Neutrophil (primary cell): ENCODE measurements around the gene SOBP.

Source experiments
- H3K27ac ChIP-seq: fragments of 200-600 bp; sonication (generic); 2 replicates; pipeline ENCODE4 v1.5.1; 2016; ENCODE audit warnings: mild to moderate bottlenecking, moderate library complexity
- H3K27me3 ChIP-seq: fragments of 200-600 bp; sonication (generic); 2 replicates; pipeline ENCODE4 v1.6.0; 2016; ENCODE audit warnings: mild to moderate bottlenecking
- H3K36me3 ChIP-seq: fragments of 200-600 bp; sonication (generic); 2 replicates; pipeline ENCODE4 v1.5.1; 2017
- H3K4me1 ChIP-seq, 2 experiments: fragments of 200-600 bp in 1 of 2; sonication (generic) in 1 of 2; 1 replicate in 1 of 2; 2 replicates in 1 of 2; pipeline versions ENCODE4 v1.5.1 to v1.6.1; 2013 to 2016; ENCODE audit warnings: low read depth in 1 of 2, low read length in 1 of 2, mild to moderate bottlenecking in 1 of 2, moderate library complexity in 1 of 2; ENCODE audit not compliant: control insufficient read depth in 1 of 2, insufficient read depth in 1 of 2
- H3K4me3 ChIP-seq, 2 experiments: fragments of 200-600 bp in 1 of 2; sonication (generic) in 1 of 2; 1 replicate in 1 of 2; 2 replicates in 1 of 2; pipeline ENCODE4 v1.5.1; 2013 to 2016; ENCODE audit warnings: low read depth in 1 of 2, low read length in 1 of 2, mild to moderate bottlenecking in 1 of 2, moderate library complexity in 1 of 2
- H3K9me3 ChIP-seq: fragments of 200-600 bp; sonication (generic); 2 replicates; pipeline ENCODE4 v1.5.1; 2016
- TF ChIP-seq, protein P1 (sequence below): fragments of 200-600 bp; sonication (generic); IDR thresholded peaks from 2 replicates; pipeline ENCODE4 v1.5.1; 2016; ENCODE audit warnings: antibody characterized with exemption

SOBP gene

DNA sequence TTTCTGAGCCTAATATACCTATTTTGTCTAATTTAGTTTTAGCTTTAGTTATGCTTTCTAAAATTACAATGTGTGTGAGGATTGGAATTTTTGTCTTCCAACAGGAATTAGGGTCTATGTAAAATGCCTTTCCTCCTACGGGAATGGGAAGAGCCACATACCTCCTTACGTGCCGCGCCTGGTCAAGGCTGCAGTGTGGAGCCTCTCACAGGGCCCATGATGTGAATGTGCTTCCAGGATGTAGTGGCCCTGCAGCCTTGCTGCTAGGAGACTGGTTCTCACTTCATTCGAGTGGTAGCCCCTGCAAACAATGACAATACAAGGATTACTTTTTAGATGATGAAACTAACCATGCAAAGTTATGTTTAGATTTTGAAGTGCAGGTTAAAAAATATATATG lies 110.2 kb downstream of the SOBP start:
- H3K36me3 ChIP-seq: no peaks in the 10 kb centered on the region

DNA sequence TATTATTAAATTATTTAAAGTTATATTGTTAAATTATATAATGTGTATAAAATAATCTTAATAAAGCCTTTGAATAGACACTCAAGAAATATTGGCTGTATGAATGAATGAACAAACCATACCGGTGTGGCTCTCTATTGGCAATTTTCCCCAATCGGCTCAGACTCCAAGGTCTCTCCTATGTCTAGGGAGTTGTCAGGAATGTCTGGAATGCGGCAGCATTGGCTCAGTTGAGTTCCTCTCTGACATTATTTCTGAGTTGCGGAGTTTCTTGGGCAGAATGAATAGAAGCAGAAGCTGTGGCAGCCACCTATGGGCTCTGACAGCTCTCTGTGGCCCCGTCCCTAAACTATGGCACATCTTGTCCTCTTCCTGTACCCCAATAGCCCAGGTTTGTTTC lies 111.0 kb downstream of the SOBP start:
- Histone ChIP-seq H3K4me3 (no peak overlapping the region), H3K36me3 (no peaks in the 10 kb centered on the region), H3K27me3 (peaks cover 47% of the 10 kb centered on the region), H3K4me1 (no peaks in the 10 kb centered on the region), H3K9me3 (no peaks in the 10 kb centered on the region), H3K27ac (no peak overlapping the region)
- TF ChIP-seq, protein P1, sequence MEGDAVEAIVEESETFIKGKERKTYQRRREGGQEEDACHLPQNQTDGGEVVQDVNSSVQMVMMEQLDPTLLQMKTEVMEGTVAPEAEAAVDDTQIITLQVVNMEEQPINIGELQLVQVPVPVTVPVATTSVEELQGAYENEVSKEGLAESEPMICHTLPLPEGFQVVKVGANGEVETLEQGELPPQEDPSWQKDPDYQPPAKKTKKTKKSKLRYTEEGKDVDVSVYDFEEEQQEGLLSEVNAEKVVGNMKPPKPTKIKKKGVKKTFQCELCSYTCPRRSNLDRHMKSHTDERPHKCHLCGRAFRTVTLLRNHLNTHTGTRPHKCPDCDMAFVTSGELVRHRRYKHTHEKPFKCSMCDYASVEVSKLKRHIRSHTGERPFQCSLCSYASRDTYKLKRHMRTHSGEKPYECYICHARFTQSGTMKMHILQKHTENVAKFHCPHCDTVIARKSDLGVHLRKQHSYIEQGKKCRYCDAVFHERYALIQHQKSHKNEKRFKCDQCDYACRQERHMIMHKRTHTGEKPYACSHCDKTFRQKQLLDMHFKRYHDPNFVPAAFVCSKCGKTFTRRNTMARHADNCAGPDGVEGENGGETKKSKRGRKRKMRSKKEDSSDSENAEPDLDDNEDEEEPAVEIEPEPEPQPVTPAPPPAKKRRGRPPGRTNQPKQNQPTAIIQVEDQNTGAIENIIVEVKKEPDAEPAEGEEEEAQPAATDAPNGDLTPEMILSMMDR: no peak

More for the DNA sequence above, 110.2 kb downstream of the SOBP start:
- no peaks in the 10 kb centered on the region for H3K4me1 ChIP-seq
- no peaks in the 10 kb centered on the region for H3K9me3 ChIP-seq
- peaks cover 52% of the 10 kb centered on the region for H3K27me3 ChIP-seq
- H3K27ac ChIP-seq: no peak overlapping the region
- TF ChIP-seq, protein P1: no peak
- no peak overlapping the region for H3K4me3 ChIP-seq

DNA sequence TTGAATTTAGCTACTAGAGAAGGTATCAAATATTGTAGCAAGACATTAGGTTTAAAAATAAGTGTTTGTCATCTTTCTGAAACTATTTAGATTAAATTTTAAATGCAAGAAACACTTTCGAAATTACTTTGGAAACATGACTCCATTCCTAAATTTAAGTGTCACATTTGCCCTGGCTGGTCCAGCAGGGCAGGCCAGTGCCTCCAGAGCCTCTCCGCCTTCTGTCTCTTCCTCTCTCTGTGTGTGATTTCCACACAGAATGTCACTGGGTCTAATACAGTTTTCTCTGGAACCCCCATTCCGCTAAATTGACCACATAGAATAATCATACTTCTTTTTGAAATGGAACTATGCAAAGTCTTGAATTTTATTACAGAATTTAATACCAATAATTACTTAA lies 111.5 kb downstream of the SOBP start:
- Histone ChIP-seq H3K27ac (no peak overlapping the region), H3K36me3 (no peaks in the 10 kb centered on the region), H3K9me3 (no peaks in the 10 kb centered on the region), H3K4me3 (no peak overlapping the region), H3K27me3 (peaks cover 45% of the 10 kb centered on the region), H3K4me1 (no peaks in the 10 kb centered on the region)
- TF ChIP-seq, protein P1: no peak

DNA sequence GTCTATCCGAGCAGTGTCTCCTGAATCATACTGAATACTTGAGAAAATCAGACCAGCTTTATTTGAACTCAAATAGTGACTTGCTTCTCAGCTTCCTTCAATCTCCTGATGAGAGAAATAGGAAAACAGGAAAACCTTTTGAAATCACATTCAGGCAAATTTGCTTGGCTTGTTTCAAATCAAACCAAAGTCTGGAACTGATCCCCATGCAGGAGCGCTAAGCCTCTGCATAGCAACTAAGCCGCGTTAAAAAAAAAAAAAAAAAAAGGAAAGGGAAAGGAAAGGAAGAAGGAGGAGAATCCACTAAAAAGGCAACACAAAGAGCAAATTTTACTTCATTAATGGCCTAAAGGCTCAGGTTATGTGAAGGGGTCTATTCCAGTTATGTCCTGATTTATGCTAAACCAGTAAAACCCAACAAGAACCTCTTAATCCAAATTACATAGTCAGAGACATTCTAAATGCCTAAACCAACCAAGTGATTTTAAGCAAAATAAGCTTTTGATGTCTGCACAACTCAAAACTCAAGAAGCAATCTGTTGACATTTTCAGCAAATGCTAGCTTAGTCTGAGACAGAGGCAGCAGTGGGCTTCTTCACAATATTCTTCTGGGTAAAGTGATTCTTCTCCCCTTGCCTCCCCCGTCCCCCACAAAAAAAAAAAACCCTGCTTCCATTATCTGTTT lies 112.5 kb downstream of the SOBP start:
- TF ChIP-seq, protein P1: no peak
- Histone ChIP-seq H3K9me3 (no peaks in the 10 kb centered on the region), H3K27ac (no peak overlapping the region), H3K4me3 (no peak overlapping the region), H3K27me3 (peaks cover 44% of the 10 kb centered on the region), H3K4me1 (no peaks in the 10 kb centered on the region), H3K36me3 (no peaks in the 10 kb centered on the region)

DNA sequence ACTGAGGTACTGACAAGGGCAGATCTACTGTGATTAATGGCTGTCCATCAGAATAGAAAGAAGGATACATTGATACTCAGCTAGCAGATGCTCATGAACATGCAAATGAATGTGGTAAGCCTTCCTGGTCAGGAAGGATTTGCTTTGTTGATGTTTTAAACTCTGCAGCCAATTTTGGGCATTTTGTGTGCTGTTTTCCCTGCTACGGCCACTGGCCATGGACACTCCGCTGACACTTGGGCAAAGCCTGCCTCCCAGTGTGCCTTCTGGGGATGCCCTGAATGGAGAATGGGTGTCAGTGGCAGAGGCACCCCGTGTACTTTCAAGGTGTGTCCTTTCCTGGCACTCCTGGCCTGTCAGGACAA lies 113.1 kb downstream of the SOBP start:
- H3K27me3 ChIP-seq: peaks cover 39% of the 10 kb centered on the region
- TF ChIP-seq, protein P1: no peak
- no peak overlapping the region for H3K4me3 ChIP-seq
- H3K36me3 ChIP-seq: no peaks in the 10 kb centered on the region
- no peak overlapping the region for H3K27ac ChIP-seq
- H3K9me3 ChIP-seq: no peaks in the 10 kb centered on the region
- no peaks in the 10 kb centered on the region for H3K4me1 ChIP-seq
